Islet of Langerhans (tissue), 1 donor: ENCODE data around the gene SPEM1.

Experiments used
- FAIRE-seq: peaks from one replicate; lab custom pipeline; 2011; peaks lifted over from hg19 to GRCh38; lab: Jason Lieb, UNC

Gene SPEM1

GRCh38 chr17:7419819-7420610 lies at the start of gene SPEM1:
Gene SPEM1 (plus strand): TSS chr17:7420324. CDS start chr17:7420385, 61 bp downstream.
- no peak for FAIRE-seq

GRCh38 chr17:7370853-7371252 lies 49.3 kb upstream of the SPEM1 start:
- no peak for FAIRE-seq

- no peak for FAIRE-seq
These were observed 45.8 kb upstream of the SPEM1 start for GRCh38 chr17:7374353-7374752.

GRCh38 chr17:7379134-7379533 lies 41.0 kb upstream of the SPEM1 start:
- FAIRE-seq = no peak

GRCh38 chr17:7380321-7380720 lies 39.8 kb upstream of the SPEM1 start:
- no peak for FAIRE-seq

GRCh38 chr17:7380855-7381683 lies 39.1 kb upstream of the SPEM1 start, which contains the start of gene TNK1:
Gene TNK1 (plus strand): TSS chr17:7381089. CDS start chr17:7382927, 1,838 bp downstream.
- FAIRE-seq = no peak

GRCh38 chr17:7382901-7383300 lies 37.2 kb upstream of the SPEM1 start:
- no peak for FAIRE-seq

GRCh38 chr17:7383371-7383741 lies 36.8 kb upstream of the SPEM1 start:
- no peak for FAIRE-seq

- FAIRE-seq = no peak
These were observed 36.2 kb upstream of the SPEM1 start for GRCh38 chr17:7383742-7384488.

GRCh38 chr17:7384489-7385081 lies 35.5 kb upstream of the SPEM1 start:
- no peak for FAIRE-seq

GRCh38 chr17:7388856-7389255 lies 31.3 kb upstream of the SPEM1 start:
- FAIRE-seq = no peak

- FAIRE-seq = no peak
These were observed 29.9 kb upstream of the SPEM1 start for GRCh38 chr17:7389924-7390910.

- FAIRE-seq = no peak
These were observed 28.8 kb upstream of the SPEM1 start for GRCh38 chr17:7391307-7391706.

- no peak for FAIRE-seq
These were observed 27.2 kb upstream of the SPEM1 start for GRCh38 chr17:7392696-7393612.

GRCh38 chr17:7393613-7394451 lies 26.3 kb upstream of the SPEM1 start:
- no peak for FAIRE-seq

GRCh38 chr17:7394452-7395191 lies 25.5 kb upstream of the SPEM1 start, which contains the start of gene PLSCR3:
Gene PLSCR3 (minus strand): TSS chr17:7394525. CDS start chr17:7394110, 415 bp downstream.
- FAIRE-seq = no peak

- no peak for FAIRE-seq
These were observed 24.0 kb upstream of the SPEM1 start for GRCh38 chr17:7396147-7396546.

- FAIRE-seq = no peak
These were observed 21.5 kb upstream of the SPEM1 start for GRCh38 chr17:7398612-7399011.
